ENCODE measurements around the gene VPS33A.

GRCh38 chr12:122200541-122201175 lies 65.6 kb downstream of the VPS33A start:
- TF ChIP-seq CTCF (IDR thresholded peaks at IDR 0.05 in 8 of 11, conservative IDR thresholded peaks at IDR 0.05 in 3 of 11) (no peak), POLR2A (IDR thresholded peaks at IDR 0.05) (no peak)
